Stimulated activated CD4-positive, alpha-beta T cell treated with anti-CD3 and anti-CD28 coated beads, Interleukin-4, amount 100 ng/mL, for 24 hours (primary cell): Measurements from ENCODE around the gene RBM12.

Experiments used
- DNase-seq: peaks from one replicate; pipeline ENCODE4 v3.0.0-alpha.2; 2020

The RBM12 gene

DNA sequence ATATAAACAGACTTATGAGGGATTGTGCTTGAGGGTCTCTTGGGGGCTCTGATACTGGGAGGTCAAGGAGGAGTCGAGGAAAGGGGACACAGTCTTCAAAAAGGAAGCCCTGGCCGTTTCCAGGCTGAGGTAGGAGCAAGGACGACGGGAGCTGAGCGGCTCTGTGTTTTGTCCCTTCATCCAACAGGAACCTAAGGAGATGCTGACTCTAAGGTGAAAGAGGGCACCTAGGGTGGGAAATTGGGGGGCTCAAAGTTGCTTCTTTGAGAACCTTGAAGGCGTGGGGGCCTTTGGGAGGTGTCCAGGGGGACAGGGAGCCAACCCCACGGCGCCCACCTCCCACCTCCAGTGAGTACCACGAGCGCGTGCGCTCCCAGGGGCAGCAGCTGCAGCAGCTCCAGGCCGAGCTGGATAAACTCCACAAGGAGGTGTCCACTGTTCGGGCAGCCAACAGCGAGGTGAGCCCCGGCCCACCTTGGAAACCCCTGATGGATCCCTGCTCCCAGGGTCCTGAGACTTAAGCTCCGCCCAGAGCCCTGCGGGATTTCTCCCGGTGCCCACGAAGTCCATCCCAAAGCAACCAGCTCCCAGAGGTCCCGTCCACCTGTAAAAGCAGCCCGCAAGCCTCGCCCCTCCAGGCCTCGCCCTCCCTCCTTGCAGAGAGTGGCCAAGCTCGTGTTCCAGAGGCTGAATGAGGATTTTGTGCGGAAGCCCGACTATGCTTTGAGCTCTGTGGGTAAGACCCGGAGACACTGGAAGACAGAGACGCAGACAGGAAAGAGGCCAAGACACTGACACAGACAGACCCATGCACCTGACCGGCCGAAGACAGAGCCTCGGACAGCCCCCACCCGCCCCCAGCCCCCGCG, 46.2 kb downstream of the RBM12 start:
- DNase-seq: peak; percentile 14

DNA sequence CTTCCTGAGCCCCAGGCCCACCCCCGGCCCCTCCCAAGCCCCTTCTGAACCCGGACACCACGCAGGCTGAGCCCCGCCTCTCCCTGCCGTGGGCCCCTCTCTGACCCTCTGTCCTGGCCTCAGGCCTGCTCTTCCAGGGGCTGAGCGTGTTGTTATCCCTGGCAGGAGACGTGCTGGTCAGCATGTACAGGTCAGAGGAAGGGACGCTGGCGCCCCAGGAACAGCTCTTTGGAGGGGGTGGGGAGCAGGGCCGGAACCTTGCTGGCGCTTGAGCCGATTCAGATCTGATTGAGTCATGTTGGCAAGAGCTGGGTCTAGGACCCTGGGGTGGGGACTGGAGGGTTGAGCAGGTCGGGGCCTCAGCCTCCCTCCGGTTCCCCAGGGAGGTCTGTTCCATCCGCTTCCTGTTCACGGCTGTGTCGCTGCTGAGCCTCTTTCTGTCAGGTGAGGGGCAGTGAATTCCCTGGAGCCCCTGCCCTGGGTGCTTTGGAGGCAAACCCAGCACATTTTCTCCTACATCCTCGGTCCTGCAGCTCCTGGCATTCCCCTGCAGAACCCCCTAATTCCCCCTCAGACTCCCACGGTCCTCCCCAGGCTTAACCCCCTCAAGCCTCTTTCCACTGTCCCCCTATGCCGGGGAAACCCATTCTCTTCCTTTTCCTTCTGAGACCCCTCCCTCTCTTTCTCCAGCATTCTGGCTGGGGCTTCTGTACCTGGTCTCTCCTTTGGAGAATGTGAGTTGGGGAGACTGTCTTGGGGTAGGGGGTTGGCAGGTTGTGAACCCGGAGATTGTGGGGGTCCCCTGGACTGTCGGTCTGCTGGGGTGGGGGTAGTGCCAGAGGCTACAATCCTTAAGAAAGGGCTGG, 47.1 kb downstream of the RBM12 start:
- peak; percentile 46 for DNase-seq

DNA sequence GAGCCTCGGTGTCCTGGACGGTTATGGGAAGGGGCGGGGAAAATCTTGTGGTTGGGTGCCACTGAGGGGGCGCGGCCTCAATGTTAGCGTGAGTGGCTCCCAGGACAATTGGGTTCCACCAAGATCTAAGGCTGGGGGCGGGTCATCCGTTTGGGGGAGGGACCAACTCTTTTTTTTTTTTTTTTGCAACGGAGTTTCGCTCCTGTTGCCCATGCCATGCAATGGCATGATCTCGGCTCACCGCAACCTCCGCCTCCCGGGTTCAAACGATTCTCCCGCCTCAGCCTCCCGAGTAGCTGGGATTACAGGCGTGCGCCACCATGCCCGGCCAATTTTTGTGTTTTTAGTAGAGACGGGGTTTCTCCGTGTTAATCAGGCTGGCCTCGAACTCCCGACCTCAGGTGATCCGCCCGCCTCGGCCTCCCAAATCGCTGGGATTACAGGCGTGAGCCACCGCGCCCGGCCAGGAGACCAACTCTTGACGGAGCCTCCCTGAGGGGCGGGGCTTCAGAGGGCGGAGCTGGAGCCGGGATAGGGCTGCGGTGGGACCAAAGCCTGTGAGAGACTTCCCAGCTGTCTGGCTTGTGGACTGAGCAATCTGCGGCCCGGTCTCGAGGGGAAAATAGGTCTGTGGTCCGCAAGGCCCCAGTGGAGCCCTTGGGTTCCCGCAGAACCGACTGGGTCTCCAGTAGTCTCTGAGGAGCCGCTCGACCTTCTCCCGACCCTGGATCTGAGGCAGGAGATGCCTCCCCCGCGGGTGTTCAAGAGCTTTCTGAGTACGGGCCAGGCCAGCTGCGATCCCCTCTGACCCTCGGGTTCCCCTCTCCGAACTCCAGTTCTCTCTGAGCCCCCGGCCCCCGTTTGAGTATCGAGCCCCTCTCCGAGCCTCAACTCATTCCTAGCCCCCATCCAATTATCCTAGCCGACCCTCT, 48.0 kb downstream of the RBM12 start:
- DNase-seq: peak; percentile 52

DNA sequence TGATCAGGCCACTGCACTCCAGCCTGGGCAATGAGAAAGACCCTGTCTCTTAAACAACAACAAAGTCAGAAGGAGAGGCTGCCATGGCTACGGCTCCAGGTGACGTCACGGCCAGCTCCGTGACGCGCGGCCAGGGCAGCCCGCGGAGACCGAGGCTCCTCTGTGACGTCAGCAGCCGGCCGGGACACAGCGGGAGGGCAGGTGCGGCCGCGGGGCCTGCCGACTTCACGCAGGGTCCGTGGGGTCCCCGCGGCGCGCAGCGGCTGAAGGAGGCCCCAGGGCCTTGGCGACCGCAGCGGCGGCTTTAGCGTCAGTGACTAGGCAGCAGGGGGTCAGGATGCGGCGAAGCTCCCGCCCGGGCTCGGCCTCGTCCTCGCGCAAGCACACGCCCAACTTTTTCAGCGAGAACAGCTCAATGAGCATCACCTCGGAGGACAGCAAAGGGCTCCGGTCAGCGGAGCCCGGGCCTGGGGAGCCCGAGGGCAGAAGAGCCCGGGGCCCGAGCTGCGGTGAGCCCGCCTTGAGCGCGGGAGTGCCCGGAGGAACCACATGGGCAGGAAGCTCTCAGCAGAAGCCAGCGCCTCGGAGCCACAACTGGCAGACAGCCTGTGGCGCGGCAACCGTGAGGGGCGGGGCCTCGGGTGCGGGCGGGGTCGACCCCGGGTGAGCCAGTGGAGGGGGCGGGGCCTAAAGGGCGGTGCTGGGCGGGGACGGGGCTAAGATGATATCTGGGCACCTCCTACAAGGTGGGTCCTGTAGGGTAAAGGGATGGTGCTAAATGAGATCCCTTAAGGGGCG, 48.8 kb downstream of the RBM12 start, which contains the start of gene SPAG4:
TSS of gene SPAG4 (plus strand) at position 163 of the 798 bp plus-strand sequence. CDS start at position 338, 175 bp downstream.
- peak; percentile 99 for DNase-seq

GRCh38 chr20:35611482-35611881, 53.2 kb downstream of the RBM12 start:
- no peak for DNase-seq

GRCh38 chr20:35610833-35611427, 53.8 kb downstream of the RBM12 start:
- DNase-seq: no peak

- DNase-seq: no peak
Measured at GRCh38 chr20:35607003-35607735, 57.5 kb downstream of the RBM12 start.

DNA sequence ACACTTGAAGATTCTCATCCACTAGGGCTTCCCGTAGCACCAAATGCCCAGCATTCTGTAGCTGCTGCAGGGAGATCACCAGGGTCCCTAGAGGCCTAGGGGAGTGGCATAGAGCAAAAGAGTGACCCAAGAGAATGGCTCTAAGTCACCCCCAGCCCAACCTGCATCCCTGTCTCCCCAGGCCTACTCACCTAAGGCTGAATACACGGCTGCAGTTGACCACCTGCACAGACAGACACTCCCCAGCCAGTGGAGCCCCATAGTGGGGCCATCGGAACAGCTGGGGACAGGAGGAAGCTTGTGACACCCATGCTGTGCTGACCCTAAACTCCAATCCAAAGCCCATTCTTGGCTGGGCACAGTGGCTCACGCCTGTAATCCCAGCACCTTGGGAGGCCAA, 58.6 kb downstream of the RBM12 start:
- DNase-seq: no peak

DNA sequence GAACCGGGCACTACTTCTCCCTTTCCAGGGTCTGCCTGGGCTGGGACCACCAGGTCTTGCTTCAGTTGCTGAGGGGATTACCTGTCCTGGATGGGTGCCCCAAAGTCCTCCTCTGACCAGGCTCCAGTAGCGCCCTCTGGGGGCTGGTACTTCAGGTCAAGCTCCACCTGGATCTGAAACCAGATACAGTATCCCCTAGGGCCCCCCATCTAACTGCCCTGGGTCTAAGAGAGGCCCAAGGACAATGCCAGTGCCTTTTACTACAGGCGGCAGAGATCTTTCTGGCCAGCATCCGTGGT, 60.3 kb downstream of the RBM12 start:
- no peak for DNase-seq

- no peak for DNase-seq
Measured at GRCh38 chr20:35603695-35604448, 60.8 kb downstream of the RBM12 start.

DNA sequence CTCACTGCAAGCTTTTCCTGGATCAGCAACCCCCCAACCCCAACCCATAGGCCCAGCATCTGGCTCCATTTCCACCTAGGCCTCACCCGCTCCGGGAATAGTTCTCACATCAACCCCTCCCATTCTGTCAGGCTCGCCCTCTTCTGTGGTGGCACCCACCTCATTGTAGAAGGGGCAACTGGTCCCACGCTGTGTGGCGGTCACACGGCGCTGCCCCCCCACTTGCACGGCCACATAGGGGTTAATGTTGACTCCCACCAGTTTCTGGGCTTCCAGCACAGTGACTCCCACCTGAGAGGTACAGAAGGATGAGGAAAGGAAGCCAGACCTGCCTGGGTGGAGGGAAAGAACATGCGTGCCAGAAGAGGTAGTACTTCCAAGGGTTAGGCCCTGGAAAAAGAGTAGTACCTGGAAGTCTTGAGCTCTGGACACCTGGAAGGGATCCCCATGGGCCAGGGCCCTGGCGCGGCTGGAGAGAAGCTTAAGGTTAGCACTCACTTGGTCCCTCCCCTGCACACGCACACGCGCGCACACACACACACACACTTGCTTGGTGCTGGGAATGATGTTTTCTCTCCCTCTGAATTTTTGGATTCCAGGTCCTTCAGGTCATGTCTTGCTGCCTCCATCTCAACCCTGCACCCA, 61.7 kb downstream of the RBM12 start:
- no peak for DNase-seq

GRCh38 chr20:35601990-35602389, 62.7 kb downstream of the RBM12 start:
- no peak for DNase-seq

DNA sequence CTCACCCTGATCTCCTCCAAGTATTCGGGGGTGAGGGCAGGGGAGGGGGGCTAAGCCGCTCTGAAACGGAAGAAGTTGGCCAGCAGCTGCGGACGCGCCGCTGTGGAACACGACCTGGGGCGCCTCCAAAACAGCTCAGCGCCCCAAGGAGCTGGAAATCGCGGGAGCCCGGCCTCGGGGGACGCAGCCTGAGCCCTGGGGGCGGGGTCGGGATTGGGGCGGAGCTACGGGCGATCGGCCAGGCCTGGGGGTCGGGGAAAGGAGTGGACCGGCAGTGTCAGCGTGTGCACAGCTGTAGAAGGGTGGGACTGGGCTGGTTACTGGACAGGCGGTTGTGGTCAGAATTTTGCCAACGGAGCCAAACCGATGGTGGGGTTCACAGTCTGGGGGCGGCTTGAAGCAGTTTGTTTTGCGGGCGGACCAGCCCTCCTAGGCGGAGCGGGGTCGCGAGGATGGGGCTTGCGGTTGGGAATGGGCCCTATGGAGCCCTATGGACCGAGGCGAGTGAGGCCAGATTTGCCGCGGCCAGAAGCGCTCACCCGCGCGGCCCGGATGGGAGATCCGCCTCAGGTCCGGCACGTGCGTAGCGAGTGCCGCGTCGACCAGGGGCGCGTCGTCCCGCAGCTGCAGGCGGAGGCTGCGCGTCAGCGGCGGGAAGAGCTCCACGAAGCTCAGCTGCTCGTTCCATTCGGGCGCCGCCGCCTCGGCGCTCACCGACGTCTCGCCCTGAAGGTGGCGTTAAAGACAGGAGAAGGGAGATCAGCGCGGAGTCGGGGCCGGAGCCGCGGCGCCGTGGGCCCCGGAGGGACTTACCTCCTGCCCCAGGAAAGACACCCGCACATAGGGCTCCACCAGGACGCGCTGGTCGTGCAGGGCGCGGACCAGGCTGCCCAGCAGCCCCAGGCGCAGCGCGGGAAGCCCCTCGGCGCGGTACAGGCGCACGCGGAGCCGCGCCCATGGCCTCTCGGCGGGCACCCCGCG, 63.4 kb downstream of the RBM12 start:
- DNase-seq: peak; percentile 80

DNA sequence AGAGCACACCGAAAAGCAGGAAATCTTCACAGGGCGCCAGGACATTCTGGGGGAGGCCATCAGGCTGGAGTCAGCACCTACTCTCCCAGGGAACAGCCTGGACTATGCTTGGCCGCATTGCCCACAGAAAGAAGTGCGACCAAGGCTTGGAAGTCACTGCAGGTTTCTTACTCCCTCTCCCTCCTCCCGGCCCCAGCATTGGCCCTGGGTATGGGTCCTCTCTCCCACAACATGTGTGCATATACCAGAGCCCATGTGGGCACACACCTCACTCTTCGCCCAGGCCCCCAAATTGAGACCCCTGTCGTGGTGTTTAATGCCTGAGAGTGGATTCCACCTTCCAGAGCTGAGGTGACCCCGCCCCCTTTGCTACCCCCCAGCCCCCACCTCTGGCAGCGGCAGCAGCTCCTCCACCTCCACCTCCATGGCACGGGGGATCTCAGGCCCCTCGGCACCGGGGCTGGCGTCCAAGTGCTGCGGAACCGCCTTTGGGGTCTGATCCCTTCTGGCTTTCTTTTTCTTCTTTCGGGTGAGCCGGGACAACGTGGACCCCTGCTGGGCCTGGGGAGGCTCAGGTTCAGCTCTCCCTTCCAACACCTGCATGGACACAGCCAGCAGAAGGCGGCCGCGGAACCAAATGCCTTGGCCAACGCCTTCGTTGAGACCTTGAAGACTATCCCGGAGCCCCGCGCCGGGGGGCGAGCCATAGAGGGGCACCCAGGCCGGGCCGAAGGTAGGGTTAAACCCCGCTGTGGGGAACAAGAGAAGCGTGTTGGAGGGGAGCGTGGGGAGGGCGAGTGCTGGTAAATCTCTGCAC, 64.3 kb downstream of the RBM12 start:
- DNase-seq: no peak

DNA sequence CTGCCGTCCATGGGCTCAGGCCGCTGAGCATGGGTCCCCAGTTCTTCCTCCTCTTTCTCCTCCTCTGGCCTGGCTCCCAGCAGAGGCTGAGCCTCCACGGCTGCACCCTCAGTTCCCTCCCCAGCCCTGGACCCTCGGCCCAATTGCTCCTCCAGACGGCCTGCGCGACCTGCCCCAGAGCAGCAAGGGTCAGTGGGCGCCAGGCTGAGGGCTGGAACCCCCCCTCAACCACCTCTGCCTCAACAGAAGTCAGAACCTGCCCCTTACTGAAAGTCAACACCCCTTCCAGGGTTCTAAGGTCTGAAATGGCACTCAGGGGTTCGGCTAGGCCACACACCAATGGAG, 65.0 kb downstream of the RBM12 start:
- no peak for DNase-seq
